Osteoblast (primary cell): ENCODE data around the gene OLFM2. TPM values are rescaled to one million over a fixed set of nuclear protein-coding genes. Genes with fewer than 3 reads are reported as not detected.

ENCODE experiments used
- DNase-seq: peaks from one replicate; pipeline ENCODE4 v3.0.0; 2011; ENCODE audit warnings: low spot score, mixed read lengths; ENCODE audit not compliant: insufficient read length; ENCODE audit errors: missing footprints
- H2AFZ ChIP-seq: 2 replicates; pipeline ENCODE4 v1.6.0; 2011; ENCODE audit warnings: mild to moderate bottlenecking, low read length
- H3K27ac ChIP-seq: 2 replicates; pipeline ENCODE4 v1.5.1; 2011; ENCODE audit warnings: mild to moderate bottlenecking, low read depth, low read length, moderate library complexity
- H3K27me3 ChIP-seq: 2 replicates; pipeline ENCODE4 v1.6.0; 2012; ENCODE audit warnings: mild to moderate bottlenecking, control low read depth, inconsistent platforms, low read length, moderate library complexity; ENCODE audit not compliant: insufficient read depth
- H3K36me3 ChIP-seq: 2 replicates; pipeline ENCODE4 v1.5.1; 2011; ENCODE audit warnings: mild to moderate bottlenecking, low read length, control low read depth, moderate library complexity; ENCODE audit not compliant: insufficient read depth
- H3K4me1 ChIP-seq: 2 replicates; pipeline ENCODE4 v1.5.1; 2011; ENCODE audit warnings: mild to moderate bottlenecking, low read length, control low read depth, moderate library complexity; ENCODE audit not compliant: insufficient read depth
- H3K4me2 ChIP-seq: 2 replicates; pipeline ENCODE4 v1.6.0; 2011; ENCODE audit warnings: mild to moderate bottlenecking, low read length; ENCODE audit not compliant: insufficient read depth
- H3K4me3 ChIP-seq: fragments of 200-600 bp; sonication (generic); 3 replicates; pipeline ENCODE4 v1.5.1; 2012; ENCODE audit warnings: mild to moderate bottlenecking, low read length, inconsistent platforms; ENCODE audit not compliant: insufficient read depth
- H3K79me2 ChIP-seq: 2 replicates; pipeline ENCODE4 v1.6.0; 2012; ENCODE audit warnings: mild to moderate bottlenecking, low read length, control low read depth, inconsistent platforms; ENCODE audit not compliant: insufficient read depth
- H3K9me3 ChIP-seq: 2 replicates; pipeline ENCODE4 v1.5.1; 2011; ENCODE audit warnings: low read depth, low read length, control low read depth
- H4K20me1 ChIP-seq: 2 replicates; pipeline ENCODE4 v1.6.0; 2012; ENCODE audit warnings: mild to moderate bottlenecking, low read length, control low read depth; ENCODE audit not compliant: insufficient read depth
- CTCF ChIP-seq: IDR thresholded peaks from 2 replicates; pipeline ENCODE4 v1.5.1; 2011; ENCODE audit warnings: mild to moderate bottlenecking, low read depth, low read length, moderate library complexity; ENCODE audit errors: extremely low read depth
- total RNA-seq: library from RNA; depleted of rRNA; stranded (reverse); fragments of >200 nt; gene quantifications from 2 replicates; pipeline ENCODE4 v1.2.3, GENCODE V29; 2012

The OLFM2 gene
- total RNA-seq, 1 donor, result 0.72 TPM

GRCh38 chr19:9970481-9970880, 34.2 kb upstream of the OLFM2 start:
- H3K79me2 ChIP-seq, result no peaks in the 10 kb centered on the region
- no peak for DNase-seq
- H4K20me1 ChIP-seq, result no peaks in the 10 kb centered on the region
- no peak overlapping the region for H3K4me2 ChIP-seq
- no peak for TF ChIP-seq CTCF
- H2AFZ ChIP-seq, result no peak overlapping the region
- H3K36me3 ChIP-seq, result no peaks in the 10 kb centered on the region
- no peak overlapping the region for H3K4me3 ChIP-seq
- no peak overlapping the region for H3K27ac ChIP-seq
- H3K27me3 ChIP-seq, result no peaks in the 10 kb centered on the region
- H3K4me1 ChIP-seq, result no peaks in the 10 kb centered on the region
- H3K9me3 ChIP-seq, result no peaks in the 10 kb centered on the region

- H3K4me3 ChIP-seq, result no peak overlapping the region
- no peaks in the 10 kb centered on the region for H3K27me3 ChIP-seq
- H3K27ac ChIP-seq, result no peak overlapping the region
- H3K9me3 ChIP-seq, result no peaks in the 10 kb centered on the region
- DNase-seq, result peak; percentile 58
- no peak overlapping the region for H3K4me2 ChIP-seq
- no peaks in the 10 kb centered on the region for H3K36me3 ChIP-seq
- no peaks in the 10 kb centered on the region for H3K79me2 ChIP-seq
- H3K4me1 ChIP-seq, result no peaks in the 10 kb centered on the region
- TF ChIP-seq CTCF, result no peak
- H2AFZ ChIP-seq, result no peak overlapping the region
- H4K20me1 ChIP-seq, result no peaks in the 10 kb centered on the region
These were observed 33.3 kb upstream of the OLFM2 start for GRCh38 chr19:9969688-9969975.

GRCh38 chr19:9968820-9969687, 32.7 kb upstream of the OLFM2 start:
- Histone ChIP-seq H3K27me3 (no peaks in the 10 kb centered on the region), H3K27ac (no peak overlapping the region), H3K4me1 (no peaks in the 10 kb centered on the region), H3K79me2 (no peaks in the 10 kb centered on the region), H3K4me2 (no peak overlapping the region), H3K4me3 (no peak overlapping the region), H3K9me3 (no peaks in the 10 kb centered on the region), H3K36me3 (no peaks in the 10 kb centered on the region), H4K20me1 (no peaks in the 10 kb centered on the region), H2AFZ (no peak overlapping the region)
- TF ChIP-seq CTCF, result no peak
- peak; percentile 65 for DNase-seq

GRCh38 chr19:9967326-9967725, 31.0 kb upstream of the OLFM2 start:
- H3K9me3 ChIP-seq, result no peaks in the 10 kb centered on the region
- no peaks in the 10 kb centered on the region for H3K79me2 ChIP-seq
- no peak for DNase-seq
- no peak overlapping the region for H2AFZ ChIP-seq
- H3K36me3 ChIP-seq, result no peaks in the 10 kb centered on the region
- H3K4me3 ChIP-seq, result no peak overlapping the region
- no peak overlapping the region for H3K4me2 ChIP-seq
- no peak overlapping the region for H3K27ac ChIP-seq
- no peaks in the 10 kb centered on the region for H3K27me3 ChIP-seq
- H3K4me1 ChIP-seq, result no peaks in the 10 kb centered on the region
- TF ChIP-seq CTCF, result no peak
- H4K20me1 ChIP-seq, result no peaks in the 10 kb centered on the region
